GM20000 (cell line): ENCODE results near the gene BUD31.

Experiments used
- DNase-seq: peaks from one replicate; pipeline ENCODE4 v3.0.0; 2012; ENCODE audit warnings: low spot score
- TF ChIP-seq, protein P1 (sequence below): IDR thresholded peaks from 2 replicates; pipeline ENCODE4 v1.5.1; 2012; ENCODE audit warnings: mild to moderate bottlenecking, control low read depth; ENCODE audit errors: extremely low read depth, missing control alignments

Gene BUD31

GRCh38 chr7:99404235-99404976, 4.4 kb upstream of the BUD31 start:
- DNase-seq = no peak
- TF ChIP-seq, protein P1, sequence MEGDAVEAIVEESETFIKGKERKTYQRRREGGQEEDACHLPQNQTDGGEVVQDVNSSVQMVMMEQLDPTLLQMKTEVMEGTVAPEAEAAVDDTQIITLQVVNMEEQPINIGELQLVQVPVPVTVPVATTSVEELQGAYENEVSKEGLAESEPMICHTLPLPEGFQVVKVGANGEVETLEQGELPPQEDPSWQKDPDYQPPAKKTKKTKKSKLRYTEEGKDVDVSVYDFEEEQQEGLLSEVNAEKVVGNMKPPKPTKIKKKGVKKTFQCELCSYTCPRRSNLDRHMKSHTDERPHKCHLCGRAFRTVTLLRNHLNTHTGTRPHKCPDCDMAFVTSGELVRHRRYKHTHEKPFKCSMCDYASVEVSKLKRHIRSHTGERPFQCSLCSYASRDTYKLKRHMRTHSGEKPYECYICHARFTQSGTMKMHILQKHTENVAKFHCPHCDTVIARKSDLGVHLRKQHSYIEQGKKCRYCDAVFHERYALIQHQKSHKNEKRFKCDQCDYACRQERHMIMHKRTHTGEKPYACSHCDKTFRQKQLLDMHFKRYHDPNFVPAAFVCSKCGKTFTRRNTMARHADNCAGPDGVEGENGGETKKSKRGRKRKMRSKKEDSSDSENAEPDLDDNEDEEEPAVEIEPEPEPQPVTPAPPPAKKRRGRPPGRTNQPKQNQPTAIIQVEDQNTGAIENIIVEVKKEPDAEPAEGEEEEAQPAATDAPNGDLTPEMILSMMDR = no peak

GRCh38 chr7:99404977-99405320, 3.8 kb upstream of the BUD31 start:
- TF ChIP-seq, protein P1 = no peak

GRCh38 chr7:99406557-99406956, 2.2 kb upstream of the BUD31 start:
- TF ChIP-seq, protein P1 = no peak
- DNase-seq = no peak

More at GRCh38 chr7:99404977-99405320, 3.8 kb upstream of the BUD31 start:
- DNase-seq = no peak

- DNase-seq = no peak
- TF ChIP-seq, protein P1 = no peak
Measured at GRCh38 chr7:99407872-99408378, 844 bp upstream of the BUD31 start.

DNA sequence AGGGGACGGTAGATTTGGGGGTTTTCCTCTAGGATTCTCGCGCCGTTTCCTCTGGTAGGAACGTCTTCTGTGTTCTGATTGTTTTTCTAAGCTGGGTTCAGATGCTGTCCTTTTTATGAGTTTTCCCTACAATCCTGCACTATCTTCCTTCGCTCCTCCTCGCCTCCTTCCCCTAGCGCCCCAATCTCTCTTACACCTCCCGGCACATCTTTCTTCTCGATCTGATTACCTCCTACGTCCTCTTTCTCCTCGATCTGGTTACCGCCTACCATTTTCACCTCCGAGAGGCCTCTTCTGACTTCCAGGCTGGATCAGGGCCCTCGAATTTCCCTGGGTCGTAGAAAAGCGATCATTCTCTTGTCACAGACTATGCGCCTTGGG, 413 bp downstream of the BUD31 start:
- TF ChIP-seq, protein P1 = no peak
- no peak for DNase-seq

DNA sequence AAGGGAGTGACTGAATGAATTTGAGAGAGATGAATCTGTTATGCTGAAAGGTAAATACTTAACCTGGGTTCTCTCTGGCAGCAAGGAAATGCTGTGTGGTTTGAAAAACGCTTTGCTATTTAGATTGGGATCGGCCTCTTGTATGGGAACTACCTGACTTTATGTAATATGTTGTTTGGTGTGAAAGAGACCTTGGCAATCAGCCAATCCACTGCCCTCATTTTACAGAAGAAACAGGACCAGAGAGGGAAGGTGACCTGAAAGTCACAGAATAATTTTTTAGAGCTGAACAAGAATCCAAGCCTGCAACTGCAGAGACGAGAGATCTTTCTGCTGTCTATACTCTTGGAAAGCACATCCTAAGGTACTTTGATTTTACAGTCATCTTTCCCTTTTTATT, 1.0 kb downstream of the BUD31 start:
- TF ChIP-seq, protein P1 = no peak
- DNase-seq = no peak

DNA sequence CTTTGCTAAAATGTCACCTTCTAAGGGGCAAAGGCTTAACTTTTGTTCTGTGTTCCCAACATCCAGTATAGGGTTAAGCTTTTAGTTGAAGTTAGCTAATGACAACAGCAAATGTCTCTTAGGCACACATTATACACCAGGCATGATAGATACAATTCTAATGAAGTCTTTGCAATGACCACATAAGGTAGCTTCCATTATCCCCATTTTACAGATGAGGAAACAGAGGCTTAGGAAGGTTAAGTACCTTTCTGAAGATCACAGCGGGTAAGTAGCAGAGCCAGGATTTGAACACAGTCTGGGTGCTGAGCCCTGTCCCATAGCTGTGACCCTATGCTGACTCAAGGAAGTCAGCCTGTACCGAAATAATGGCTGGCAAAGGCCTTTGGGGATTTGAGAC, 1.9 kb downstream of the BUD31 start:
- TF ChIP-seq, protein P1 = no peak
- DNase-seq = no peak
